Inferior parietal cortex (tissue), 1 donor: Measurements from ENCODE around the gene NUDT3.
"Not testable (repeated sequence)": the region's sequence is repeated elsewhere in the genome, so short reads cannot be mapped to it uniquely, and the experiment has no call there.

Experiments
- DNase-seq: peaks from one replicate; pipeline ENCODE4 v3.0.0-alpha.2; 2016; ENCODE audit errors: extremely low spot score

NUDT3 gene

GRCh38 chr6:34370361-34370760 is 22.1 kb downstream of the NUDT3 start:
- no peak for DNase-seq

GRCh38 chr6:34369385-34369784 is 23.1 kb downstream of the NUDT3 start:
- DNase-seq: no peak

GRCh38 chr6:34366639-34366921 is 25.9 kb downstream of the NUDT3 start:
- no peak for DNase-seq

GRCh38 chr6:34365781-34366638 is 26.5 kb downstream of the NUDT3 start:
- not testable (repeated sequence) for DNase-seq

GRCh38 chr6:34363681-34364075 is 28.8 kb downstream of the NUDT3 start:
- DNase-seq: not testable (repeated sequence)

GRCh38 chr6:34362909-34363680 is 29.4 kb downstream of the NUDT3 start:
- DNase-seq: no peak

- no peak for DNase-seq
Measured at GRCh38 chr6:34362176-34362575, 30.3 kb downstream of the NUDT3 start.

- DNase-seq: no peak
Measured at GRCh38 chr6:34360556-34360955, 31.9 kb downstream of the NUDT3 start.

GRCh38 chr6:34359418-34360158 is 32.9 kb downstream of the NUDT3 start:
- no peak for DNase-seq

- DNase-seq: no peak
Measured at GRCh38 chr6:34358389-34358905, 34.0 kb downstream of the NUDT3 start.

- DNase-seq: no peak
Measured at GRCh38 chr6:34357937-34358336, 34.5 kb downstream of the NUDT3 start.

- DNase-seq: no peak
Measured at GRCh38 chr6:34355889-34356288, 36.6 kb downstream of the NUDT3 start.

- DNase-seq: not testable (repeated sequence)
Measured at GRCh38 chr6:34354230-34354629, 38.2 kb downstream of the NUDT3 start.

GRCh38 chr6:34353530-34353929 is 38.9 kb downstream of the NUDT3 start:
- DNase-seq: not testable (repeated sequence)

- DNase-seq: no peak
Measured at GRCh38 chr6:34352305-34352937, 40.0 kb downstream of the NUDT3 start.

GRCh38 chr6:34350934-34351217 is 41.6 kb downstream of the NUDT3 start:
- no peak for DNase-seq

GRCh38 chr6:34350137-34350933 is 42.1 kb downstream of the NUDT3 start:
- DNase-seq: no peak

GRCh38 chr6:34349211-34349610 is 43.3 kb downstream of the NUDT3 start:
- no peak for DNase-seq

- no peak for DNase-seq
Measured at GRCh38 chr6:34347303-34347702, 45.2 kb downstream of the NUDT3 start.

GRCh38 chr6:34346175-34347119 is 46.0 kb downstream of the NUDT3 start:
- DNase-seq: no peak
